Gastrocnemius medialis (tissue), 4 donors: Measurements from ENCODE around the gene PTH2.

Experiments
- CTCF ChIP-seq, 5 experiments: fragments of 450-650 bp in 3 of 5; fragments of 200-600 bp in 2 of 5; sonication (generic) in 2 of 5; IDR thresholded peaks in 4 of 5; conservative IDR thresholded peaks in 1 of 5; 1 replicate in 4 of 5; 2 replicates in 1 of 5; pipeline ENCODE4 v1.5.1; 2016 to 2019; ENCODE audit warnings: antibody characterized with exemption in 5 of 5, mild to moderate bottlenecking in 3 of 5, moderate library complexity in 3 of 5
- POLR2A ChIP-seq, 2 donors: fragments of 450-650 bp; IDR thresholded peaks; one replicate each; pipeline ENCODE4 v1.6.1; 2017; ENCODE audit warnings: antibody characterized with exemption in 2 of 2, mild to moderate bottlenecking in 2 of 2, moderate library complexity in 2 of 2

- TF ChIP-seq CTCF (IDR thresholded peaks at IDR 0.05 in 4 of 5, conservative IDR thresholded peaks at IDR 0.05 in 1 of 5) = no peak
- TF ChIP-seq POLR2A (IDR thresholded peaks at IDR 0.05) = no peak
These were observed 4.7 kb downstream of the PTH2 start for GRCh38 chr19:49418511-49418910.
